Stimulated activated CD4-positive, alpha-beta T cell treated with anti-CD3 and anti-CD28 coated beads, Interleukin-15, amount 100 ng/mL, for 48 hours (primary cell): ENCODE measurements around the gene SEMA3G.

Experiments used
- DNase-seq, 2 donors: peaks; one replicate each; pipeline ENCODE4 v3.0.0-alpha.2; 2020; ENCODE audit warnings: low read depth in 2 of 2

SEMA3G gene

DNA sequence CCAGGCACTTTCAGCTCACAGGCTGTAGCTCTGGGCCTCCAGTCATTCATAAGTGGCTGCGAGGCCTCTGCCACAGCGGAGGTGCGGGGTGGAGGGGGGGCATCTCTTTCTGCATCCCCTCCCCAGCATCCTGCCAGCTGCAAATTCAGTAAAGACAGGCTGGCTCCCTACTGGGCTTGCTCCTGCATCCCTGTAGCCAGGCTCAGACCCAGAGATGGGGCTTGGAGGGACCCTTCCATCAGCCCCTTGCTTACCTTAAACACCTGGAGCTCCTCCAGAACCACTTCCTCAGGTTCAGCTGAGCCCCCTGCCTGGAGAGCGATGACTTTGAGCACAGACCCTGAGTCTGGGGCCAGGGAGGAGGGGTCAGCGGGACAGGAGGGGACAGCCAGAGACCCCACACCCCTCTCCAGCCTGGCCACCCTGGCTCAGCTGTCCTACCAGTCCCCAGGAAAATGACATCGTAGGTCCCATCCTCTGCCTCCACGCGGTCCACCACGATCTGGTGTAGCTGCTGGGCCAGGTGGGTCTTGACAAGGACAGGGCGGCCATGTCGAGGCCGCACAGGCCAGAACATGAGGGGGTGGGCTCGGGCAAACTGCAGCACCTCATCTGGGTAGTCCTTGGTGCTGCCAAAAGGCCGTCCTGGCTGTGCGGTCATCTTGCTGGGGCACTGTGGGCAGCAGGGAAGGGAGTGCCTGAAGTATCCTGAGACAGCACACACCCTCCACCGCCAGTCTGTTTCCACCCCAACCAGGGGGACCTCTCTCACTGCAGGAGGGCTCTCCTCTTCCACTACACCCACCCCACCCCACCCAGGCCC is 5.3 kb downstream of the SEMA3G start:
- DNase-seq: no peak

DNA sequence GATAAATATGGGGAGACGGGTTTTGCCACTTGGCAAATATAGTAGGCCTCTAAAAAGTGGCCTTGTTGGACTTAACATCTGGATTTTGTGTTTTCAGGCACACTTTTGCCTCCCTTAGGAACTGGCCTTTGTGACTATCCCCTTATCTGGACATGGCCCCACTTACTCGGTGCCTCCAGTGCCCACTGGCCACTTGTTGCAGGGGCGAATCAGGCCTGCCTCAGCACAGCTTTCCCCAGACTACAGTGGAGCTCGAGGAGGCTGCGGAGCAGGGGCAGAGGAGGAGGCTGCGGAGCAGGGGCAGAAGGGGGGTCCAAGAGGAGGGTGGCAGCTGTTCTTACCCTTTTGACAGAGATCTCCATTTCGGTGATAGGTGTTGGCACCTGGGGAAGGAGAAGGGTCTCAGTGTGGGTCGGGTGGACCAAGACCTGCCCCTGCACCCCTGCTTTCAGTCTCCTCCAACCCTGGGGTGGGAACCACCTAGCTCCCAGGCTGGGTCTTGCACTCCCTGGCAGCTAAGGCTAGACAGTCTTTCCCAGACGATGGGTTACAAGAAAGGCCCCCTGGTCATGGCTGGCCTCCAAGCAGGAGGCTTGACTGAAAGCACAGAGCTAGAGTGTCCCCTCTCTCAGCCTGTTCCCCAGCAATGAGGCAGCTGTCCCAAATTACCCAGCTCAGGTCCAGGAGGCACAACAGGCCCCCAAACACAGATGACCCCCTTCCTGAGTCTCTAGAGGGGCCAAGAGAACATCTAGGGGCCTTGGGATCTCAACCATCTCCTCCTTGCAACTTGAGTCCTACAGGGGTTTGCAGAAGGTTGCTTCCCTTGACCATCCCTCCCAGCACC is 6.1 kb downstream of the SEMA3G start:
- DNase-seq: no peak

DNA sequence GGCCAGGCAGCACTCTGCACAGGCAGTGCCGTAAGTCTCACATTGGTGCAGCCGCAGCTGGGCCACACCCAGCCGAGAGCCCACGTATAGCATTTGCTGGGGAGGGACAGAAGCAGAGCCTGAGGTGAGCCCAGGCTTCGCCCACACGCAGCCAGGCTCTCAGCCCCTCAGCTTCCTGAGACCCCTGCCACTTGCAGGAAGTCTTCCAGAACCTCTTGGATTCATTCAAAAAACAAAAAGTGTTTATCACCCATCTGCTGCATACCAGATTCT is 6.9 kb downstream of the SEMA3G start:
- DNase-seq: no peak

DNA sequence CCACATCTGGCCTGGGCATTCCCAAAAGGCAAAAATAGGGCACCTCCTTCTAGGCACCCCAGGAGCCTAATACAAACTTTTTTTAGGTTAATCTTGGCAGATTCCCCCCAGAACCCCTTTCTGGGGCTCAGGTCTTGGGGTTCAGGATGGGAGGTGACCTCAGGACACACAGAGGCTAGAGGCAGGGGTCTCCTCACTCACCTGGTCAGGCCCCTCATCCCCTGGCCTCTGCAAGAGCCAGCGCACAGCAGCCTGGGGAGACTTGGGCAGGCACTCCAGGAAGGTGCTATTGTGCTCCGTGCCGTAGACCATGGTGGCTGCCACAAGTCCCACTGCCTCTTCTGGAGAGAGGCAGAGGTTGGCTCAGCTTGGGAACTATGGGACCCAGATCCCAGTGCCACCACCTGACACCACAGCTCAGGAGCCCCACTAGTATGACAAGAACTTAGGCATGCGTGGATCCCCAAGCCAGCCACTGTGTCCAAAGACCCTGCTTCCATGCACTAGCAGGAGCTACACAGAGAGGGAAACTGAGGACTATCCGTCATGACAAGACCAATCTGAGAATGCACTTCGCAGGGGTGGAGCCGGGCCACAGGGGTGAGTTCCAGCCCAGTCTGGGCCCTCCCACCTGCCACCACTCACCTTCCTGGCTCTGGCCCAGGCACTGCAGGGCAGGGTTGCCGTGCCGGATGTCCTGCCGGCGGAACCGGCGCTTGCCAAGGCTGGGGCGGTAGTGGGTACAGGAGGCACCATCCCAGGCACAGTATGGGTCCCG is 7.4 kb downstream of the SEMA3G start:
- no peak for DNase-seq

DNA sequence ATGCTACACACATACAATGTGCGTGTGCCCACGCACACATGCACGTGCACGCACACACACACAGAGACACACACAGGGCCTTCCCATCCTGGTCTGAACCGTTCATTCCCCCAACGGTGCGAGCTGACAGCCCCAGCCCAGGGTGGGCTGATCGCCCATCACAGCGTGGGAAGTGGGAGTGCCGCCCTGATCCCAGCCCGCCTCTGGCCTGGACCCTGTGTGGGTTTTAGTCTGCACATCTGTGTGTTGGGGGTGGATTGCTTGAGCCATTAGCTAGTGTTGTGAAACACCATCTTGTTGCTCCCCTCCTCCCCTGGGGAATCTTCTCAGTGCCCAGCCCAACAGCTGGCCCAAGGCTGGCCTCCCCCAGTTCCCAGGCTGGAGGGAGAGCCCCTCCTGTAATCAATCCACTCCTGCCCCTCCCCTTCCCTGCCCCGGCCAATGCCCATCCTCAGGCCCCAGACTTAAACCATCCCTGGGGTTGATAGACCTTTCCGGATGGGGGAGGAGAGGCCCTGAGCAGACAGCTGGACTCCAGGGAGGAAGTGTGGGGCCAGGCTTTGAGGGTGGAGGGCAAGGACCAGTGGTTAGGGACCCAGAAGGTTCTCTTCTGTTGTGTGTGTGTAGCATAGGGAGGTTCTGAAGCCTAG is 8.3 kb downstream of the SEMA3G start:
- DNase-seq: no peak

DNA sequence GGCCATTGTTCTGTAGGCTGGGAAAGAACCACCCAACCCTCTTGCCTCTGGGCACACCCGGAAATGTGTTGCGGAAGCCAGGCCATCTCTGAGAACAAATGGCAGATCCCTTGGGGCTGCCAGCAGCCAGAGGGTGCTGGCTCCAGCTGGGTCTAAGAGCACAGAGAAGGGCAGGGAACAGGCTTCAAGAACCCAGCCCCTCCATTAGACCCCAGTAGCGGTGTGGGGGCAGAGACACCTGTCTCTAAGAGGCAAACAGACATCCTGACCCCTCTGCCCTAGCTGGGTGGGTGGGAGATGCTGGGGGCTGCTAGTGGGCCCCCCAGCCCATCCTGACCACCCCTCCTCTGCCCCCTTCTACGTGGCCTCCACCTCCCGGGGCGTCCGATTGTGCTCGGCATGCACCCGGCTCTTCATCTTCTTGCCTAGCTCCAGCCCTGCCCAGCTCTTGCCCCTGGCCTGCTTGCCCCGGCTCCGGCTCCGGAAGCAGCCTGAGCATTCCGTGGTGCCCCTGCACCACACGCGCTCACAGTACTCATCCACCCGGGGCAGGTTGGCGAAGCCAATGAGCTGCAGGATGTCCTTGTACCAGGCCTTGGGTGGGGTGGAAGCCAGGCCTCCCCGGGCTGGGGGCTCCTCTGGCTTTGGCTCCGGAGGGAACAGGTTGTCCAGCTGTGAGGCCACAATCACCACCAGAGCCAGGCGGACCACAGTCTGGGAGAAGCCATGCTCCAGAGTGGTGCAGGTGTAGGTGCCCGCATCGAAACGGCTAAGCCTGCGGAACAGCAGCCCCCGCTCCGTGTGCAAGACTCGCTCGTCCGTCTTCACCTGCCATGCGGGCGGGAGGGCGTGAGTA is 9.4 kb downstream of the SEMA3G start:
- DNase-seq: no peak

DNA sequence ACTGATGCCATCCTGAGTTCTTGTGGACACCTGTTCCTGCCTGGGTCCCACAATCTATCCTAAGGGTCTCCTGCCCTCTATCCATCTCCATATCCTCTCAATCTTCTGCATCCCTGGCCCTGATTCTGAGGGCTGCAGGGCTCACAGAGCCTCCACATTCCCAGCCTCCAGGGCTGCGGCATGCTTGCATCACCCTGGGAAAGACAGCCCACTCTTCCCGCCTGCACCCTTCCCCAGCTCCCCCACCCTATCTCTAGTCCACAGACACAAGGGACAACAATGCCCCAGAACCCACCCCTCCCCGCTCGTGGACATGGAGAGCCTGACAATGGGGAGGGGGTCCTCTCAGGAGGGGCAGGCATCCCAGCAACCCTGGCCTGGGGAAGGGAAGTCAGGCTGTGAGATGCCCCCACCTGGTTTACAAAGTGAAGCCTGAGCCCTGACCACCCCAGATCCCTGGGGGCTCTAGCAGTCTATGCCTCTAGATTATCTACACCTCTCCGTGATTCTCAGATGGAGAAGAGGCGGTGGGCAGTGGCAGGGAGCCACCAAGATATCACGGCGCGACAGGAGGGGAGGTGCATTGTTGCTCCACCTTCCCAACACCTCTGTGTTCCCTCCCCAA is 10.3 kb downstream of the SEMA3G start:
- DNase-seq: no peak

DNA sequence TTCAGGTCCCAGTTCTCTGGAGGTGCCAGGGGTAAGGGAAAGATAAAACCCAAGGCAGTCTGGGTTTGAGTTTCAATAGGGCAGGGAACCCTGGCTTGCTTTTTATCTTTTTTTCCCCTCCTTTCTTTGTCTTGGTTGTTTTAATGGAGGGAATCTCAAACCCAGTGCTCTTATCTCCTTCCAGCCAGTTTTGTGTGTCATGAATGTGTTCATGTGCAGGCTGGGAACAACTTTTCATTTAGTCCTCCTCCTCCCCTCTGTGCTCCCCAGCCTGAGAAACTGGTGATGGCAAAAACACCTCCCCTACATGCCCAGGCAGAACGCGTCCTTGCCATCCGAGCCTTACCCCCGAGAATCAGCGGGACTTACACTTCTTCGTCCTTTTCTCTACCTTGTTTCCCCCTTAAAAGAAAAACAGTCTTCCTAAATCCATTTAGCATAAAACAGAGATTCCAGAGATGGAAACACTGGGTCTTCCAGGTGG is 10.9 kb downstream of the SEMA3G start:
- no peak for DNase-seq

DNA sequence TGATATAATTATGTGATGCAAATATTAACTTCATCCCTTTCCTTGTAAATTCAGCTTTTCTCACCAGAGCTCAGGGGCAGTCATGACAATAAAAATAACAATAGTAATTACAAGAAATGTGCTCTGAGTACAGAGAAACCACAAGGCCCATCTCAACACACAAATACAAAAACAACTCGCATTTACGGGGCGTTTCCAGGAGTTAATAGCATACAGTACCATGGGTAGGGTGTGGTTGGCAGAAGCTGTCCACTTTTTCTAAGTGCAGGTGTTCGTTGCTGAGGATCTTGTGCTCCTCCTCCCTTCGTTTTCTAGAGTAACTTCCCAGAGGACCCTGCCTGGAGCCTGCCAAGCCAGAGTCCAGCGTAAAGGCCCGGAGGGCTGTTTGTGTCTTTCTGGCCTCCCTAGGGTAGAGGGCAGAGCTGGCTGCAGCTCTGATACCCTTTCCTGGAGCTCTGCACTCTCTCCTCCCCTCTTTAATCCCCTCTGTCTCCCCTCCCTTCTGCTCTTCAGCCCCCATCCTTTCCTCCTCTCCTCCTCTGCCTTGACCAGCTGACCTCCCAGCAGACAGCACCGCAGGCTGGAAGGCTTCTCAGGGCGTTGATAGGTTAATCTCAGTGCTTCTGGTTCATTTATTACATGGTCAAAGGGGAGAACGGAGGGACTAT is 11.4 kb downstream of the SEMA3G start:
- no peak for DNase-seq

DNA sequence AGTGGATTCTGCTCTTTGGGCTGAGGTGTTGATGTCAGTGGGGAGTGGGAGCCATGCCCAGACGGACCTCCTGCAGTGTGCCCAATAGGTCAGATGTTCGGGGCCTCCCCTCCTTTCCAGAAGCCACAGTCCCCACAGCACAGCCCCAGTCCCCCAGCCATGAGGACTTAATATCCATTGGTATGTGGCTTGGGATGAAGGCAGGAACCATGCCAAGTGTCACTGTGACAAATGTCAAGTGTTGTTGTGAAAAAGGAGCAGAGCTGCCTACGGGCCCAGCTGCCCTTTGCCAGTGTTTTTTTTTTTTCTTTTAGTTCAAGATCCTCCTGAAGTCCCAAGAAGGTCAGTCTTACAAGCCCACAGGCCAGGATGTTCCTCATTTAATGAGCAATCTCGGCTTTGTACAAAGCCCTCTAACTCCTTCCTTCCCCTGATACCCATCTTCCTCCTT is 12.2 kb downstream of the SEMA3G start:
- no peak for DNase-seq

DNA sequence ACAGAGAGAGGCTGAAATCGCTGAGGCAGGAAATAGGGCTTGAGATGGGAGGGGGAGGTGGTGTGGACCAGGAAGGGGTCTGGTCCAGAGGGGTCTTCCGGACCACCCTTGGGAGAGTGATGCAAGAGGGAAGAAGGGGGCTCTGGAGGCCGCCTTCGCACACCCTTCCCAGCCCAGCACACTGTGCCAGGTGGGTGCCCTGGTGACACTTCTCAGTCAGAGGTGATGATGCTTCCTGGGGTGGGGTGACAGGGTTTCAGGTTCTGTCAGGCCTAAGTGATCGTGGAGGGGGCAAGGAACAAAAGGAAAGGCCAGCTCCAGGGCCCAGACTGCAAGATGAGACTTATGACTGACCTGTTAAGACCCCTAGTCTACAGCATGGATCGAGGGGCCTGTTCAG is 12.7 kb downstream of the SEMA3G start:
- DNase-seq: no peak

DNA sequence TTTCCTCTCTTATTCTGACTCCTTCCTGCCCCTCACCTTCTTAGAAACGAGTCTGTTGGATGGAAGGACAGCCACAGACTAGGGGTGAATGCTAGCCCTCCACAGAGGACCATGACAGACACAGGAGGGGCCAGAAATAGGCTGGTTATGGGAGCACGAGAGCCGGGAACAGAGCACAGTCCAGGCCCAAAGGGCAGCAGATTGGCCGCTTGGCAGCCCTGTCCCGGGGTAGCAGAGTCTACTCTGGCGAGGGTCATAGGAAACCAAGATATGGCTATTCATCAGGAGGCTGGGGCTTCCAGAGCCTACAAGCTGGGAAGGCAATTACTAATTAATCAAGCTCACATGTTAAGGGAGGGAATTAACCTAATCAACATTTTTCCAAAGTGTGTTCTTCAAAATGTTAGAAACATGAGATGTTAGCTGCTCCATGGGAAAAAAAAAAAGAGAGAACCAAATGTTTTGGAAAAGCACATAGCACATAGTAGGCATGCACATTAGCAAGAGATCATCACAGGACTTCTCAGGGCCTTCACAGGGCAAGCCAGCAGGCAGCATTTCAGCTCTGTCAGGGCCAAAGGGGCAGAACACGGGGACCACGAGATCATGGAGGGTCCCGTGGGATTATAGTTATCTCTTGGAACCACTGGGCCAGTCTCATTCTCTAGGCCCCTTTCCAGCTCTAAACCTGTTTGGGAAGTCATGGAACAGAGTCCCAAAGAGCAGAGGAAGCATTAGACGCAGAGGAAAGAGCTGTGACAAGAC is 13.3 kb downstream of the SEMA3G start:
- DNase-seq: no peak

DNA sequence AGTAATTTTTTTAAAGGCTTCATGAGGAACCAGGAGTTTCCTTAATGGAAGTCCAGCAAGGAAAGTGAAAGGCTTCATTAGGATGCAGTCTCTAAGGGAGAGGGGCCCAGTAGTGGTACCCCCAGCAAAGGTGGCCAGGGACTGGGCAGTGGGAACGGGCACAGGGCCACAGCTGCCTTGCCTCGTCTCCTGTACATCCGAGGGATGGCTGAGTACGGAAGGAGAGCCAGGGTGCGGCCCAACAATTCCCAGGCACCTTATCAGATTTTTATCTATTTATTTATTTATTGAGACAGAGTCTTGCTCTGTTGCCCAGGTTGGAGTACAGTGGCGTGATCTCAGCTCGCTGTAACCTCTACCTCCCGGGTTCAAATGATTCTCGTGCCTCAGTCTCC is 14.5 kb downstream of the SEMA3G start:
- DNase-seq: no peak

DNA sequence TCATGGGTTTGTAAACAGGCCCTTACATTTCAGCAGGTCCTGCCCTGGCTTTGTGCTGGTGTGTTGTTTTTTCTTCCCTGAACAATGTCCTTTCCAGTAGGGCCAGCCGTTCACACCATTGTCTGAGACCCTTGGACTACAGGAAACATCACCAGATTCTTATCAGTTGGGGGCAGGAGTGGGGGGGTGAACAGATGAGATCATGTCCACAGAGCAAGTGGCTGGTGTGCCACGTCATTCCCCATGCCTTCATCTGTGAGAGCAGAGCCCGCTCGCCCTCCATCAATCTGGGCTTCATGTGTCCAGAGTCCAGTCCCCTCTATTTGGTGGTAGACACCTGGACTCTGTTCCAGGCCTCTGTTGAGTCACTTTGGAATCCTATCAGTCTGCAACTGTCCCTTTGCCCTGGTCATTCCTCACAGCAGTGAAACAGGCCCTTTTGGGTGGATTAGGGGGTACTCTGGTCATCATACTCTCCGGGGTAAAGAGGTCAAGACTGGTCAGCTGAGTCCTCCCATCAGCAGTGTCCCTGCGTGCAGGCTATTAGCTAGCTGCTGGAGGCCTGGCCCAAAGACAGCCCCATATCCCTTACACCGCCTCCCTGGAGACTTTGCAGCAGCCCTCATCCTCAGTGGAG is 15.0 kb downstream of the SEMA3G start:
- no peak for DNase-seq

DNA sequence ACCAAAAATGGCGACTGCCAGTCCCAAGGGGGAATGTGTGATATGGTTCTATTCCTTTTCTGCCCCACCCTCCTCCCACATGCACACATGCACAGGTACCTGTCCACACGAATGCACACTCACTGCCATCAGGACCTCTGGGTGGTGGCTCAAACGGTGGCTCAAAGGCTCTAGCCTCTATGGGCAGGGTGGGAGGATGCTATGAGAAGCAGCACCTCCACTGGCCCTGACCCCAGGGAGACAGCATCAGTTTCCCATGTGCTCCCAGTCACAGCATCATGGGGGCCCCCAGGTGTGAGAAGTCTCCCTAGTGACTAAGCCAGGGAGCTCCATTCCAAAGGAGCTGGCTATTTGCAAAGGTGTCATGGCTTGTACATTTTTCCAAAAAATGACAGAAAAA is 15.9 kb downstream of the SEMA3G start:
- no peak for DNase-seq

DNA sequence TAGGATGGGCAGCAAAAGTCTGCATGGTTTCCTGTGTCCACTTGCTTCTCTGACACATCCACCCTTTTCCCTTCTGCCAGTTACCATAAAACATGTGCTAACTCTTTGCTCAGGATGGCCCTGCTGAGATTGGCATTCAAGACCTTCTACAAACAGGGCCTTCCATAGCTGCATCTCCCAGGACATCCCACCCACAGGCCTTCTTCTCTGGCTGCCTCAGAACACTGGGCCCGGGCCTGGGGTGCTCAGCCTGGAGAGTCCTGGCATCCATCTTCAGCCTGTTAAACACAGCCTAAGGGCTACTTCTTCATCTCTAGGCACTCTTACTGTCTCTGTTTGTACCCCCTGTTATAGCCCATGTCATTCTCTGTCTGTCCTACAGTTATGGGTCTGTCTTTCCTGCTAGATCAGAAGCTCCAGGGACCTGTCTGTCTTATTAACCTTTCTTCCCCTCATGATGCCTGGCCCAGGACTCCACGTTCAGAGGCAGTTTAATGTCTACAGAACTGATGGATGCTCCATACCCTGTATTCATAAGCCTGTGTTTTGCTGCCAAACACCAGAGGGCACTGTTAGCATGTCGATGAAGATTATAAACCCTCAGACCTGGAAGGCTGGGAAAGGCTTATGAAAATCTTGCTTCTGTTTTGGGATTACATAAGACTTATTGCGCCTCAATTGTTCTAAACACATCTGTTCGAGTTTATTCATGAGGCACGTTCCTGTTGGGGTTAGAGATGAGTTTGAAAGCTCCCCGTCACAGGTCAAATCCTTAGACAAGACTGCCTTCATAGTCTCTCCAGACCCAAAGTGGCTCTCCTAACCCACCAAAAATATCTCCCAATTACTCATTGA is 16.5 kb downstream of the SEMA3G start:
- DNase-seq: no peak

DNA sequence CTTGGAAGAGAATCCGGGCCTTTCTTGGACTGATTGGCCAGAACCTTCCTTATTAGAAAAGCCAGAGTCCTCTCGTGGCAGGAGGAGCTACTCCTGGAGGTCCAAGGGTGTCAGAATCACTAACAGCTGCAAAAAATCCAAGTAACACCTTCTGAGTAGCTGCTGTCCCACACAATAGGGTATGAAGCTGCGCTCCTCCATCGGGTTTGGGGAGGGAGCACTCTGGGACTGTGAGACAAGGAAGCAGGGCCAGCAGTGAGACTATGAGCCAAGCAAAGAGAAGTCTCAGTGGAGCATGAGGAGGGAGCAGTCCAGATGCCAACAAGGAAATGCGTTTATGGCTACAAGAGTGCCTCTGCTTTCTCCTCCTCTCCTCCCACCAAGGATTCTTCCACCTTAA is 21.7 kb downstream of the SEMA3G start:
- no peak for DNase-seq

DNA sequence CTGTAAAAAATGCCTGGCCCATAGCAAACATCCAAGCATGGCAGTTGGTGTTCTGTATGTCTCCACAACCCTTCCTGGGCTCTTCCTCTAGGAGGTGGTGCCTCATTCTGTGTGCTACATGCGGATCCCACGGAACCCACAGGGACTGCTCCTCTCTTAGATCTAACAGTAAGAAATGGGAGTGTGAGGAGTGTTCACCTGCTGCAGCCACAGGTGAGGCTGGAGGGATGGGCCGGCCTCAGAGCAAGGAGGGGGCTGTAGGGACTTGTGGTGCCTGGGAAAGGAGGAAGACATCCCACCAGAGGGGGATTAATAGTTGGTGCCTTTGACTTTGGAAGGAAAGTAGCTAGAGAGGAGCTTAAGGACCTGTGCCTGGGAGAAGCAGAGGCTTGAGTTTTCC is 22.2 kb downstream of the SEMA3G start:
- DNase-seq: no peak
